SK-N-SH (cell line): ENCODE data around the gene LDB2. TPM values are rescaled to one million over a fixed set of nuclear protein-coding genes. Genes with fewer than 3 reads are reported as not detected.

ENCODE experiments used
- CTCF ChIA-PET: fragments of 300-600, 350-600 bp; formaldehyde crosslinking; extraction: SDS; loops from one replicate; lab custom pipeline; 2021; lab: Yijun Ruan, JAX
- POLR2A ChIA-PET: fragments of 350-600 bp; sonication (Branson Sonifier 250); formaldehyde crosslinking; extraction: SDS; loops from one replicate; lab custom pipeline; 2020; ENCODE audit warnings: antibody characterized with exemption, inconsistent platforms; lab: Yijun Ruan, JAX
- DNase-seq: peaks from one replicate; pipeline ENCODE4 v3.0.0; 2012
- H2AFZ ChIP-seq: fragments of 200-600 bp; sonication (generic); 2 replicates; pipeline ENCODE4 v1.8.1; 2016; ENCODE audit warnings: antibody characterized with exemption, mild to moderate bottlenecking, low read depth
- H3F3A ChIP-seq: fragments of 200-600 bp; sonication (generic); replicated peaks from 2 replicates; pipeline ENCODE3; 2016; ENCODE audit warnings: antibody characterized with exemption, mild to moderate bottlenecking; ENCODE audit not compliant: insufficient read depth
- H3K27ac ChIP-seq, 2 experiments: fragments of 200-500 bp in 1 of 2; fragments of 200-600 bp in 1 of 2; sonication (Bioruptor generic) in 1 of 2; sonication (generic), shearing (Covaris generic) in 1 of 2; 2 replicates each; pipeline versions ENCODE4 v1.5.1 to v1.6.1; 2014 to 2016; ENCODE audit warnings: low read depth in 2 of 2, inconsistent platforms in 1 of 2, low read length in 1 of 2, mild to moderate bottlenecking in 1 of 2, mixed read lengths in 1 of 2
- H3K27me3 ChIP-seq: fragments of 200-600 bp; sonication (generic), shearing (Covaris generic); 2 replicates; pipeline ENCODE4 v1.6.1; 2016; ENCODE audit warnings: mixed run types; ENCODE audit not compliant: insufficient read depth
- H3K36me3 ChIP-seq, 2 experiments: fragments of 200-500 bp in 1 of 2; fragments of 200-600 bp in 1 of 2; sonication (Bioruptor generic) in 1 of 2; sonication (generic) in 1 of 2; replicated peaks in 1 of 2; 2 replicates each; pipeline versions ENCODE3 to v1.5.1; 2014 to 2016; ENCODE audit warnings: low read length in 1 of 2, mild to moderate bottlenecking in 1 of 2; ENCODE audit not compliant: insufficient read depth in 2 of 2, control insufficient read depth in 1 of 2
- H3K4me1 ChIP-seq, 2 experiments: fragments of 200-500 bp in 1 of 2; fragments of 200-600 bp in 1 of 2; sonication (Bioruptor generic) in 1 of 2; sonication (generic), shearing (Covaris generic) in 1 of 2; 2 replicates each; pipeline versions ENCODE4 v1.5.1 to v1.6.1; 2014 to 2016; ENCODE audit warnings: low read depth in 1 of 2, low read length in 1 of 2, mixed run types in 1 of 2; ENCODE audit not compliant: insufficient read depth in 2 of 2, control insufficient read depth in 1 of 2
- H3K4me2 ChIP-seq: fragments of 200-600 bp; sonication (generic), shearing (Covaris generic); 2 replicates; pipeline ENCODE4 v1.6.1; 2017; ENCODE audit warnings: mixed run types
- H3K4me3 ChIP-seq, 2 experiments: fragments of 200-500 bp in 1 of 2; fragments of 200-600 bp in 1 of 2; sonication (Bioruptor generic) in 1 of 2; sonication (generic), shearing (Covaris generic) in 1 of 2; 2 replicates each; pipeline versions ENCODE4 v1.5.1 to v1.8.1; 2014 to 2016; ENCODE audit warnings: low read depth in 2 of 2, inconsistent platforms in 1 of 2, low read length in 1 of 2, mild to moderate bottlenecking in 1 of 2, mixed read lengths in 1 of 2, moderate library complexity in 1 of 2
- H3K79me2 ChIP-seq: fragments of 200-600 bp; sonication (generic); 2 replicates; pipeline ENCODE4 v1.8.1; 2017; ENCODE audit warnings: mild to moderate bottlenecking; ENCODE audit not compliant: insufficient read depth
- H3K9ac ChIP-seq: fragments of 200-600 bp; sonication (generic); 2 replicates; pipeline ENCODE4 v1.6.1; 2017; ENCODE audit warnings: mixed run types
- H3K9me2 ChIP-seq: fragments of 200-600 bp; sonication (generic); 2 replicates; pipeline ENCODE4 v1.6.1; 2017; ENCODE audit warnings: mixed run types
- H3K9me3 ChIP-seq: fragments of 200-600 bp; sonication (generic); 2 replicates; pipeline ENCODE4 v1.6.1; 2017; ENCODE audit warnings: mixed run types, mild to moderate bottlenecking, moderate library complexity
- H4K20me1 ChIP-seq: fragments of 200-600 bp; sonication (generic); 2 replicates; pipeline ENCODE4 v1.6.1; 2017; ENCODE audit warnings: mild to moderate bottlenecking, mixed run types; ENCODE audit not compliant: insufficient read depth
- CHD2 ChIP-seq: fragments of 150-350 bp; IDR thresholded peaks from 2 replicates; pipeline ENCODE4 v1.6.1; 2018; ENCODE audit warnings: low read length; ENCODE audit not compliant: partially characterized antibody
- ELF1 ChIP-seq: IDR thresholded peaks from 2 replicates; pipeline ENCODE4 v1.4.0; 2012
- EP300 ChIP-seq, 2 experiments: IDR thresholded peaks; 2 replicates each; pipeline versions ENCODE4 v1.4.0 to v1.6.1; 2012; ENCODE audit warnings: borderline replicate concordance in 1 of 2, low read depth in 1 of 2, low read length in 1 of 2
- FOSL2 ChIP-seq: IDR thresholded peaks from 2 replicates; pipeline ENCODE4 v1.4.0; 2012; ENCODE audit warnings: low read depth, mild to moderate bottlenecking, moderate library complexity, borderline replicate concordance
- GABPA ChIP-seq: IDR thresholded peaks from 2 replicates; pipeline ENCODE4 v1.4.0; 2012; ENCODE audit warnings: low read depth, mild to moderate bottlenecking
- JUND ChIP-seq: IDR thresholded peaks from 2 replicates; pipeline ENCODE4 v1.4.0; 2012
- MEF2A ChIP-seq: IDR thresholded peaks from 2 replicates; pipeline ENCODE4 v1.4.0; 2012; ENCODE audit warnings: low read depth, borderline replicate concordance
- MXI1 ChIP-seq: IDR thresholded peaks from 2 replicates; pipeline ENCODE4 v1.6.1; 2012; ENCODE audit warnings: mild to moderate bottlenecking, low read depth, low read length, improper control_type of control experiment
- RFX5 ChIP-seq: IDR thresholded peaks from 2 replicates; pipeline ENCODE4 v1.6.1; 2012; ENCODE audit warnings: mild to moderate bottlenecking, improper control_type of control experiment, low read length
- RXRA ChIP-seq: IDR thresholded peaks from 2 replicates; pipeline ENCODE4 v1.4.0; 2012; ENCODE audit warnings: low read depth, mild to moderate bottlenecking, borderline replicate concordance
- TAF1 ChIP-seq: IDR thresholded peaks from 2 replicates; pipeline ENCODE4 v1.6.1; 2012; ENCODE audit warnings: low read depth, mild to moderate bottlenecking, low read length, moderate library complexity, borderline replicate concordance
- TCF12 ChIP-seq: IDR thresholded peaks from 2 replicates; pipeline ENCODE4 v1.4.0; 2012
- YY1 ChIP-seq: IDR thresholded peaks from 2 replicates; pipeline ENCODE4 v1.4.0; 2012; ENCODE audit warnings: low read depth, mild to moderate bottlenecking
- WGBS: methylation state at CpG from one replicate; pipeline ENCODE4 v1.1.6; 2017; ENCODE audit warnings: low lambda C conversion rate; 5-methylcytosine and 5-hydroxymethylcytosine counted together
- polyA plus RNA-seq, 3 experiments: library from polyadenylated mRNA; depleted of rRNA; stranded (reverse); fragments of >200 nt; gene quantifications; 2 replicates each; pipeline ENCODE4 v1.2.3, GENCODE V29; 2012
- TF ChIP-seq, protein P1 (sequence below): IDR thresholded peaks from 2 replicates; pipeline ENCODE4 v1.4.0; 2012; ENCODE audit warnings: low read depth, borderline replicate concordance
- TF ChIP-seq, protein P2 (sequence below): fragments of 150-350 bp; IDR thresholded peaks from 2 replicates; pipeline ENCODE4 v1.6.1; 2017; ENCODE audit warnings: antibody characterized with exemption, low read length, low read depth, borderline replicate concordance
- TF ChIP-seq, protein P3 (sequence below): IDR thresholded peaks from 2 replicates; pipeline ENCODE4 v1.4.0; 2012; ENCODE audit warnings: low read depth, borderline replicate concordance
- TF ChIP-seq, protein P4 (sequence below): IDR thresholded peaks from 2 replicates; pipeline ENCODE4; 2012

Gene LDB2
- polyA plus RNA-seq, 1 of the 3 experiments (the other 2 are of a cell fraction): 11.0 TPM

DNA sequence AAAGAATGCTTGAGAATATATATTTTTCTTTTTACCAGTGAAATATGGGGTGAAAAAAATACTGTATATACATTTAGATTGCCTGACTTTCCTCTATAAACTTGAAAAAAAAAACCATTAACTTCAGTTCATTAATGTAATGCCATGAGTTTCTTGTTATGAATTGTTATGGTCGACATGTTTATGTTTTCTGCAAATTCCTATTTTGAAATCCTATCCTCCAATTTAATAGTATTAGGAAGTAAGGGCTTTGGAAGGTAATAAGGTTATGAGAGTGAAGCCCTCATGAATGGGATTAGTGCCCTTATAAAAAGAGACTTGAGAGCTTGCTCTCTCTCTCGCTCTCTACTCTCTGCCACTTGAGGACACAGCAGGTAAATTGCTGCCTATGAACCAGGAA is 211.4 kb downstream of the LDB2 start:
- H3K27me3 ChIP-seq: no peaks in the 10 kb centered on the region
- DNase-seq: no peak
- 93% methylated on average over 2 of the region's 2 CpGs for WGBS
- ChIA-PET CTCF (no interaction called here), POLR2A (no interaction called here)
- H3F3A ChIP-seq: peaks cover 10% of the 10 kb centered on the region
- TF ChIP-seq TCF12: no peak
- no peak for TF ChIP-seq MXI1
- TF ChIP-seq TAF1: no peak
- no peak for TF ChIP-seq CHD2
- TF ChIP-seq, protein P1, sequence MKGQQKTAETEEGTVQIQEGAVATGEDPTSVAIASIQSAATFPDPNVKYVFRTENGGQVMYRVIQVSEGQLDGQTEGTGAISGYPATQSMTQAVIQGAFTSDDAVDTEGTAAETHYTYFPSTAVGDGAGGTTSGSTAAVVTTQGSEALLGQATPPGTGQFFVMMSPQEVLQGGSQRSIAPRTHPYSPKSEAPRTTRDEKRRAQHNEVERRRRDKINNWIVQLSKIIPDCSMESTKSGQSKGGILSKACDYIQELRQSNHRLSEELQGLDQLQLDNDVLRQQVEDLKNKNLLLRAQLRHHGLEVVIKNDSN: no peak
- TF ChIP-seq, protein P2, sequence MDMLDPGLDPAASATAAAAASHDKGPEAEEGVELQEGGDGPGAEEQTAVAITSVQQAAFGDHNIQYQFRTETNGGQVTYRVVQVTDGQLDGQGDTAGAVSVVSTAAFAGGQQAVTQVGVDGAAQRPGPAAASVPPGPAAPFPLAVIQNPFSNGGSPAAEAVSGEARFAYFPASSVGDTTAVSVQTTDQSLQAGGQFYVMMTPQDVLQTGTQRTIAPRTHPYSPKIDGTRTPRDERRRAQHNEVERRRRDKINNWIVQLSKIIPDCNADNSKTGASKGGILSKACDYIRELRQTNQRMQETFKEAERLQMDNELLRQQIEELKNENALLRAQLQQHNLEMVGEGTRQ: no peak
- TF ChIP-seq, protein P3, sequence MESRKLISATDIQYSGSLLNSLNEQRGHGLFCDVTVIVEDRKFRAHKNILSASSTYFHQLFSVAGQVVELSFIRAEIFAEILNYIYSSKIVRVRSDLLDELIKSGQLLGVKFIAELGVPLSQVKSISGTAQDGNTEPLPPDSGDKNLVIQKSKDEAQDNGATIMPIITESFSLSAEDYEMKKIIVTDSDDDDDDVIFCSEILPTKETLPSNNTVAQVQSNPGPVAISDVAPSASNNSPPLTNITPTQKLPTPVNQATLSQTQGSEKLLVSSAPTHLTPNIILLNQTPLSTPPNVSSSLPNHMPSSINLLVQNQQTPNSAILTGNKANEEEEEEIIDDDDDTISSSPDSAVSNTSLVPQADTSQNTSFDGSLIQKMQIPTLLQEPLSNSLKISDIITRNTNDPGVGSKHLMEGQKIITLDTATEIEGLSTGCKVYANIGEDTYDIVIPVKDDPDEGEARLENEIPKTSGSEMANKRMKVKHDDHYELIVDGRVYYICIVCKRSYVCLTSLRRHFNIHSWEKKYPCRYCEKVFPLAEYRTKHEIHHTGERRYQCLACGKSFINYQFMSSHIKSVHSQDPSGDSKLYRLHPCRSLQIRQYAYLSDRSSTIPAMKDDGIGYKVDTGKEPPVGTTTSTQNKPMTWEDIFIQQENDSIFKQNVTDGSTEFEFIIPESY: no peak
- no peak for TF ChIP-seq JUND
- no peak for TF ChIP-seq YY1
- TF ChIP-seq, protein P4, sequence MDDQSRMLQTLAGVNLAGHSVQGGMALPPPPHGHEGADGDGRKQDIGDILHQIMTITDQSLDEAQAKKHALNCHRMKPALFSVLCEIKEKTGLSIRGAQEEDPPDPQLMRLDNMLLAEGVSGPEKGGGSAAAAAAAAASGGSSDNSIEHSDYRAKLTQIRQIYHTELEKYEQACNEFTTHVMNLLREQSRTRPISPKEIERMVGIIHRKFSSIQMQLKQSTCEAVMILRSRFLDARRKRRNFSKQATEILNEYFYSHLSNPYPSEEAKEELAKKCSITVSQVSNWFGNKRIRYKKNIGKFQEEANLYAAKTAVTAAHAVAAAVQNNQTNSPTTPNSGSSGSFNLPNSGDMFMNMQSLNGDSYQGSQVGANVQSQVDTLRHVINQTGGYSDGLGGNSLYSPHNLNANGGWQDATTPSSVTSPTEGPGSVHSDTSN: no peak
- TF ChIP-seq EP300 (IDR thresholded peaks at IDR 0.05; ENCODE audit: borderline replicate concordance in 1 of 2, low read depth in 1 of 2, low read length in 1 of 2): no peak
- no peaks in the 10 kb centered on the region for H3K79me2 ChIP-seq
- H3K4me1 ChIP-seq: peaks cover 5 to 36% of the 10 kb centered on the region in 2 experiments
- no peak overlapping the region for H3K4me3 ChIP-seq
- no peaks in the 10 kb centered on the region for H4K20me1 ChIP-seq
- no peak overlapping the region for H2AFZ ChIP-seq
- H3K36me3 ChIP-seq: no peaks in the 10 kb centered on the region
- no peak overlapping the region for H3K9ac ChIP-seq
- peak overlapping the region in 1 of 2 experiments; percentile 72; a peak in 2 of 4 replicates for H3K27ac ChIP-seq
- H3K9me3 ChIP-seq: no peaks in the 10 kb centered on the region
- no peaks in the 10 kb centered on the region for H3K9me2 ChIP-seq
- H3K4me2 ChIP-seq: no peak overlapping the region

DNA sequence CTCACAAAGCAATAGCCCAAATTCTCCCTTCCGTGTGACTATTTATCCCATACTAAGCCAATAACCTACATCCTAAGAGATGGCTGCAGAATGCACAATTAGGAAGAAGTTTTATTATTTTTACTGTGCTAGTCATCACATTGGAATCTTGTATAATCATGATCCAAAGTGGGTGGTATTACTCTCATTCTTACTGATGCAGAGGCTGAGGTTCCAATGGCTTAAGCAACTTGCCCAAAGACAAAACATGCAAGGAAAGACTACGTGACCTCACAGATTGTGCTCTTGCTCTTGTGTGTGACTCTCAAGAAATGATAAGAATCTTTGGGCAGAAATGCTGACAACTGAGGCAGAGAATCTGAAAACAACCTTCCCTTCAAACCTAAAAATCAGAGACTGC is 212.2 kb downstream of the LDB2 start:
- ChIA-PET CTCF (no interaction called here), POLR2A (no interaction called here)
- Histone ChIP-seq H4K20me1 (no peaks in the 10 kb centered on the region), H3K9me2 (no peaks in the 10 kb centered on the region), H3F3A (peaks cover 10% of the 10 kb centered on the region), H3K27ac (peak overlapping the region in 1 of 2 experiments; percentile 72; a peak in 2 of 4 replicates), H3K79me2 (no peaks in the 10 kb centered on the region), H3K9ac (no peak overlapping the region; the same call in 1 of the 2 replicates), H3K4me3 (no peak overlapping the region), H3K36me3 (no peaks in the 10 kb centered on the region), H2AFZ (no peak overlapping the region; the same call in 1 of the 2 replicates), H3K4me1 (peaks cover 5 to 36% of the 10 kb centered on the region in 2 experiments), H3K27me3 (no peaks in the 10 kb centered on the region), H3K4me2 (peak overlapping the region; percentile 52), H3K9me3 (no peaks in the 10 kb centered on the region)
- WGBS: 37% methylated on average over 2 of the region's 2 CpGs
- no peak for DNase-seq
- TF ChIP-seq JUND (peak; percentile 61; the same call in 1 of the 2 replicates), RXRA (no peak), GABPA (no peak), EP300 (IDR thresholded peaks at IDR 0.05; ENCODE audit: borderline replicate concordance in 1 of 2, low read depth in 1 of 2, low read length in 1 of 2) (peak in 1 of 2 experiments; percentile 14; a peak in 1 of 4 replicates), FOSL2 (peak; percentile 17; the same call in 1 of the 2 replicates), MEF2A (peak; percentile 55; the same call in 1 of the 2 replicates), ELF1 (no peak), RFX5 (no peak), MXI1 (no peak)
